MM.1S (cell line): Measurements from ENCODE around the gene ATXN1.

Source experiments
- DNase-seq: peaks from one replicate; pipeline ENCODE4 v3.0.0-alpha.2; 2015
- H2AFZ ChIP-seq: fragments of 300-600 bp; sonication (generic); 2 replicates; pipeline ENCODE4 v1.6.0; 2016; ENCODE audit warnings: antibody characterized with exemption, low read length
- H3F3A ChIP-seq: fragments of 300-600 bp; sonication (generic); 2 replicates; pipeline ENCODE4 v1.6.1; 2016; ENCODE audit warnings: mild to moderate bottlenecking, antibody characterized with exemption, low read length, moderate library complexity, mixed read lengths; ENCODE audit not compliant: insufficient read depth
- H3K27ac ChIP-seq: fragments of 300-600 bp; sonication (generic); 2 replicates; pipeline ENCODE4 v1.5.1; 2016; ENCODE audit warnings: mild to moderate bottlenecking, low read length
- H3K27me3 ChIP-seq: fragments of 300-600 bp; sonication (generic); replicated peaks from 2 replicates; pipeline ENCODE4 v1.6.0; 2016; ENCODE audit warnings: low read length; ENCODE audit not compliant: insufficient read depth
- H3K36me3 ChIP-seq: fragments of 300-600 bp; sonication (generic); replicated peaks from 2 replicates; pipeline ENCODE4 v1.6.1; 2016; ENCODE audit warnings: mild to moderate bottlenecking, low read length, mixed read lengths; ENCODE audit not compliant: insufficient read depth
- H3K4me1 ChIP-seq: fragments of 300-600 bp; sonication (generic); 2 replicates; pipeline ENCODE4 v1.6.1; 2016; ENCODE audit warnings: low read length, mixed read lengths
- H3K4me2 ChIP-seq: fragments of 300-600 bp; sonication (generic); 2 replicates; pipeline ENCODE4 v1.6.0; 2016; ENCODE audit warnings: low read depth, low read length
- H3K4me3 ChIP-seq: fragments of 300-600 bp; sonication (generic); 2 replicates; pipeline ENCODE4 v1.5.1; 2016; ENCODE audit warnings: low read length, mixed read lengths
- H3K79me2 ChIP-seq: fragments of 300-600 bp; sonication (generic); 2 replicates; pipeline ENCODE4 v1.6.1; 2016; ENCODE audit warnings: mixed run types, low read length, mixed read lengths
- H3K9ac ChIP-seq: fragments of 300-600 bp; sonication (generic); 2 replicates; pipeline ENCODE4 v1.6.1; 2016; ENCODE audit warnings: low read length, mixed read lengths
- H3K9me2 ChIP-seq: fragments of 300-600 bp; sonication (generic); replicated peaks from 2 replicates; pipeline ENCODE4 v1.6.1; 2016; ENCODE audit warnings: mild to moderate bottlenecking, low read length, mixed read lengths; ENCODE audit not compliant: insufficient read depth
- H3K9me3 ChIP-seq: fragments of 300-600 bp; sonication (generic); replicated peaks from 2 replicates; pipeline ENCODE4 v1.6.1; 2016; ENCODE audit warnings: mild to moderate bottlenecking, low read length, mixed read lengths; ENCODE audit not compliant: insufficient read depth
- H4K20me1 ChIP-seq: fragments of 300-600 bp; sonication (generic); 2 replicates; pipeline ENCODE4 v1.6.1; 2016; ENCODE audit warnings: mild to moderate bottlenecking, low read length, moderate library complexity, mixed read lengths; ENCODE audit not compliant: insufficient read depth
- EZH2 ChIP-seq: fragments of 300-600 bp; sonication (generic); optimal IDR thresholded peaks from 2 replicates; pipeline ENCODE3; 2017; ENCODE audit warnings: low read depth, mild to moderate bottlenecking, antibody characterized with exemption, low read length, mixed read lengths
- EZH2phosphoT487 ChIP-seq: fragments of 300-600 bp; sonication (generic); IDR thresholded peaks from 2 replicates; pipeline ENCODE4 v1.6.1; 2018; ENCODE audit warnings: antibody characterized with exemption, low read length
- TF ChIP-seq, protein P1 (sequence below): fragments of 300-600 bp; sonication (generic); IDR thresholded peaks from 2 replicates; pipeline ENCODE4 v1.5.1; 2016; ENCODE audit warnings: antibody characterized with exemption, low read length, mixed read lengths

The ATXN1 gene

GRCh38 chr6:16294371-16294770 is 466.9 kb downstream of the ATXN1 start:
- no peaks in the 10 kb centered on the region for H3F3A ChIP-seq
- TF ChIP-seq, protein P1, sequence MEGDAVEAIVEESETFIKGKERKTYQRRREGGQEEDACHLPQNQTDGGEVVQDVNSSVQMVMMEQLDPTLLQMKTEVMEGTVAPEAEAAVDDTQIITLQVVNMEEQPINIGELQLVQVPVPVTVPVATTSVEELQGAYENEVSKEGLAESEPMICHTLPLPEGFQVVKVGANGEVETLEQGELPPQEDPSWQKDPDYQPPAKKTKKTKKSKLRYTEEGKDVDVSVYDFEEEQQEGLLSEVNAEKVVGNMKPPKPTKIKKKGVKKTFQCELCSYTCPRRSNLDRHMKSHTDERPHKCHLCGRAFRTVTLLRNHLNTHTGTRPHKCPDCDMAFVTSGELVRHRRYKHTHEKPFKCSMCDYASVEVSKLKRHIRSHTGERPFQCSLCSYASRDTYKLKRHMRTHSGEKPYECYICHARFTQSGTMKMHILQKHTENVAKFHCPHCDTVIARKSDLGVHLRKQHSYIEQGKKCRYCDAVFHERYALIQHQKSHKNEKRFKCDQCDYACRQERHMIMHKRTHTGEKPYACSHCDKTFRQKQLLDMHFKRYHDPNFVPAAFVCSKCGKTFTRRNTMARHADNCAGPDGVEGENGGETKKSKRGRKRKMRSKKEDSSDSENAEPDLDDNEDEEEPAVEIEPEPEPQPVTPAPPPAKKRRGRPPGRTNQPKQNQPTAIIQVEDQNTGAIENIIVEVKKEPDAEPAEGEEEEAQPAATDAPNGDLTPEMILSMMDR: no peak
- no peak overlapping the region for H3K9ac ChIP-seq
- no peaks in the 10 kb centered on the region for H3K27me3 ChIP-seq
- no peak overlapping the region for H3K4me3 ChIP-seq
- no peaks in the 10 kb centered on the region for H3K4me1 ChIP-seq
- no peaks in the 10 kb centered on the region for H3K9me2 ChIP-seq
- H3K9me3 ChIP-seq: no peaks in the 10 kb centered on the region
- H3K4me2 ChIP-seq: no peak overlapping the region
- no peaks in the 10 kb centered on the region for H4K20me1 ChIP-seq
- H3K36me3 ChIP-seq: no peaks in the 10 kb centered on the region
- no peak for DNase-seq
- H3K79me2 ChIP-seq: no peaks in the 10 kb centered on the region
- H3K27ac ChIP-seq: no peak overlapping the region
- H2AFZ ChIP-seq: no peak overlapping the region

- H3K4me1 ChIP-seq: no peaks in the 10 kb centered on the region
- no peak overlapping the region for H3K9ac ChIP-seq
- H3K9me3 ChIP-seq: no peaks in the 10 kb centered on the region
- no peaks in the 10 kb centered on the region for H3K27me3 ChIP-seq
- H2AFZ ChIP-seq: no peak overlapping the region
- H3K4me3 ChIP-seq: no peak overlapping the region
- peak overlapping the region; percentile 17; the same call in 1 of the 2 replicates for H3K4me2 ChIP-seq
- TF ChIP-seq, protein P1: no peak
- no peak for TF ChIP-seq EZH2
- no peak for TF ChIP-seq EZH2phosphoT487
- no peaks in the 10 kb centered on the region for H3F3A ChIP-seq
- no peaks in the 10 kb centered on the region for H3K36me3 ChIP-seq
- no peaks in the 10 kb centered on the region for H3K9me2 ChIP-seq
- H3K27ac ChIP-seq: peak overlapping the region; percentile 17; the same call in 1 of the 2 replicates
- no peaks in the 10 kb centered on the region for H3K79me2 ChIP-seq
- no peaks in the 10 kb centered on the region for H4K20me1 ChIP-seq
- no peak for DNase-seq
Observed at GRCh38 chr6:16292942-16293341, 468.3 kb downstream of the ATXN1 start.

GRCh38 chr6:16292432-16292831 is 468.8 kb downstream of the ATXN1 start:
- H3K27me3 ChIP-seq: no peaks in the 10 kb centered on the region
- no peak for DNase-seq
- TF ChIP-seq, protein P1: no peak
- TF ChIP-seq EZH2: no peak
- no peak overlapping the region for H3K9ac ChIP-seq
- H3K9me3 ChIP-seq: no peaks in the 10 kb centered on the region
- no peak overlapping the region; the same call in 1 of the 2 replicates for H3K4me2 ChIP-seq
- H3K79me2 ChIP-seq: no peaks in the 10 kb centered on the region
- H3K27ac ChIP-seq: peak overlapping the region; percentile 17; the same call in 1 of the 2 replicates
- no peaks in the 10 kb centered on the region for H4K20me1 ChIP-seq
- H3K4me1 ChIP-seq: no peaks in the 10 kb centered on the region
- no peaks in the 10 kb centered on the region for H3F3A ChIP-seq
- H3K36me3 ChIP-seq: no peaks in the 10 kb centered on the region
- no peaks in the 10 kb centered on the region for H3K9me2 ChIP-seq
- no peak overlapping the region for H3K4me3 ChIP-seq
- H2AFZ ChIP-seq: no peak overlapping the region
